Fibroblast of lung (primary cell): ENCODE data around the gene FOXK2. TPM values are rescaled to one million over a fixed set of nuclear protein-coding genes. Genes with fewer than 3 reads are reported as not detected.
"Not testable (repeated sequence)": the region's sequence is repeated elsewhere in the genome, so short reads cannot be mapped to it uniquely, and the experiment has no call there.

ENCODE experiments used
- DNase-seq, 2 donors: peaks; one replicate each; pipeline versions ENCODE4 v3.0.0 to v3.0.0-alpha.2; 2010; ENCODE audit warnings: low read depth in 2 of 2
- H2AFZ ChIP-seq: 2 replicates; pipeline ENCODE4 v1.5.1; 2012; ENCODE audit warnings: low read length, control low read depth, inconsistent platforms
- H3K27ac ChIP-seq: 2 replicates; pipeline ENCODE4 v1.5.1; 2011; ENCODE audit warnings: low read length, control low read depth; ENCODE audit not compliant: insufficient read depth
- H3K27me3 ChIP-seq: 2 replicates; pipeline ENCODE4 v1.5.1; 2011; ENCODE audit warnings: mild to moderate bottlenecking, low read length; ENCODE audit not compliant: control insufficient read depth, insufficient read depth
- H3K36me3 ChIP-seq: 2 replicates; pipeline ENCODE4 v1.5.1; 2011; ENCODE audit warnings: low read length; ENCODE audit not compliant: control insufficient read depth, insufficient read depth
- H3K4me1 ChIP-seq: 2 replicates; pipeline ENCODE4 v1.5.1; 2011; ENCODE audit warnings: low read length; ENCODE audit not compliant: control insufficient read depth, insufficient read depth; ENCODE audit errors: extremely low read depth
- H3K4me2 ChIP-seq: 2 replicates; pipeline ENCODE4 v1.5.1; 2011; ENCODE audit warnings: low read length, control low read depth; ENCODE audit not compliant: insufficient read depth; ENCODE audit errors: extremely low read depth
- H3K4me3 ChIP-seq, 4 experiments: fragments of 200-600 bp in 1 of 4; sonication (generic) in 1 of 4; replicated peaks in 1 of 4; 2 replicates each; pipeline ENCODE4 v1.5.1; 2011 to 2016; ENCODE audit warnings: low read length in 4 of 4, low read depth in 3 of 4, mild to moderate bottlenecking in 3 of 4, control low read depth in 2 of 4, inconsistent platforms in 1 of 4, mixed read lengths in 1 of 4; ENCODE audit not compliant: insufficient read depth in 1 of 4; ENCODE audit errors: control extremely low read depth in 1 of 4
- H3K79me2 ChIP-seq: 2 replicates; pipeline ENCODE4 v1.5.1; 2012; ENCODE audit warnings: mild to moderate bottlenecking, low read length, inconsistent platforms; ENCODE audit not compliant: control insufficient read depth, insufficient read depth
- H3K9ac ChIP-seq: 2 replicates; pipeline ENCODE4 v1.5.1; 2011; ENCODE audit warnings: mild to moderate bottlenecking, low read length, control low read depth; ENCODE audit not compliant: insufficient read depth
- H3K9me3 ChIP-seq: 2 replicates; pipeline ENCODE4 v1.5.1; 2012; ENCODE audit warnings: low read depth, low read length; ENCODE audit not compliant: control insufficient read depth, insufficient read depth
- H4K20me1 ChIP-seq: 2 replicates; pipeline ENCODE4 v1.5.1; 2011; ENCODE audit warnings: low read length; ENCODE audit not compliant: control insufficient read depth, insufficient read depth; ENCODE audit errors: extremely low read depth
- CTCF ChIP-seq, 2 donors: IDR thresholded peaks in 1 of 2; conservative IDR thresholded peaks in 1 of 2; 1 replicate in 1 of 2; 2 replicates in 1 of 2; pipeline ENCODE4 v1.5.1; 2011 to 2012; ENCODE audit warnings: low read length in 2 of 2, control low read depth in 1 of 2, inconsistent platforms in 1 of 2, low read depth in 1 of 2, mild to moderate bottlenecking in 1 of 2
- EZH2 ChIP-seq: IDR thresholded peaks from 2 replicates; pipeline ENCODE4 v1.5.1; 2012; ENCODE audit warnings: low read length, control low read depth, mild to moderate bottlenecking; ENCODE audit errors: missing control alignments
- polyA plus RNA-seq, 2 donors: library from polyadenylated mRNA; depleted of rRNA in 1 of 2; stranded (reverse) in 1 of 2; unstranded in 1 of 2; fragments of >200 nt; gene quantifications; 2 replicates each; pipeline ENCODE4 v1.2.1, GENCODE V29; 2011 to 2012; ENCODE audit warnings: missing spikeins in 1 of 2
- total RNA-seq: library from RNA; depleted of rRNA; stranded (reverse); fragments of >200 nt; gene quantifications from 2 replicates; pipeline ENCODE4 v1.2.1, GENCODE V29; 2014

Gene FOXK2
- total and polyA plus RNA-seq, 2 donors (not counting 1 experiment from before 2014, with no cell fraction given): 23.5 to 33.2 TPM

DNA sequence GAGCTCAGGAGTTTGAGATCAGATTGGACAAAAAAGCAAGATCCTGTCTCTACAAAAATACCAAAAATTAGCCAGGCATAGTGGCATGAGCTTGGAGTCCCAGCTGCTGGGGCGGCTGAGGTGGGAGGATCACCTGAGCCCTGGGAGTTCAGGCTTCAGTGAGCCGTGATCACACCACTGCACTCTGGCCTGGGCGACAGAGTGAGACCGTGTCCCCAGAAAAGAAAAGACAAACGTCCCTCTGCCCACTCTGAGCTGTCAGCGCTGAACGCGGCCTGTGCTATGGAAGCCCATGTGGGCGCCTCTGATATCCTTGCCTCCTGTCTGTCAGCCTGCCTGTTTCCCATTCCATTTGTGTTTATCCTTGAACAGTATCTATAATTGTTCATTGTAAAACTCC, 50.7 kb downstream of the FOXK2 start:
- Histone ChIP-seq H3K4me1 (peaks cover 7% of the 10 kb centered on the region), H3K27ac (no peak overlapping the region), H4K20me1 (no peaks in the 10 kb centered on the region), H3K9ac (no peak overlapping the region), H3K4me2 (no peak overlapping the region), H3K27me3 (no peaks in the 10 kb centered on the region), H2AFZ (no peak overlapping the region), H3K36me3 (peaks cover 21% of the 10 kb centered on the region), H3K9me3 (no peaks in the 10 kb centered on the region), H3K4me3 (no peak overlapping the region), H3K79me2 (peaks cover 14% of the 10 kb centered on the region)
- no peak for DNase-seq
- no peak for TF ChIP-seq CTCF (conservative IDR thresholded peaks at IDR 0.05 in 1 of 2, IDR thresholded peaks at IDR 0.05 in 1 of 2; ENCODE audit: low read depth in 1 of 2, low read length in 2 of 2)
- TF ChIP-seq EZH2: no peak

GRCh38 chr17:82571855-82572254, 52.3 kb downstream of the FOXK2 start:
- Histone ChIP-seq H4K20me1 (no peaks in the 10 kb centered on the region), H3K4me1 (peaks cover 7% of the 10 kb centered on the region), H3K27ac (no peak overlapping the region), H3K4me3 (no peak overlapping the region), H3K79me2 (peaks cover 11% of the 10 kb centered on the region), H3K4me2 (no peak overlapping the region), H2AFZ (no peak overlapping the region), H3K9ac (no peak overlapping the region), H3K36me3 (peaks cover 19% of the 10 kb centered on the region), H3K27me3 (no peaks in the 10 kb centered on the region), H3K9me3 (no peaks in the 10 kb centered on the region)
- DNase-seq: no peak
- TF ChIP-seq EZH2 (no peak), CTCF (conservative IDR thresholded peaks at IDR 0.05 in 1 of 2, IDR thresholded peaks at IDR 0.05 in 1 of 2; ENCODE audit: low read depth in 1 of 2, low read length in 2 of 2) (no peak)

DNA sequence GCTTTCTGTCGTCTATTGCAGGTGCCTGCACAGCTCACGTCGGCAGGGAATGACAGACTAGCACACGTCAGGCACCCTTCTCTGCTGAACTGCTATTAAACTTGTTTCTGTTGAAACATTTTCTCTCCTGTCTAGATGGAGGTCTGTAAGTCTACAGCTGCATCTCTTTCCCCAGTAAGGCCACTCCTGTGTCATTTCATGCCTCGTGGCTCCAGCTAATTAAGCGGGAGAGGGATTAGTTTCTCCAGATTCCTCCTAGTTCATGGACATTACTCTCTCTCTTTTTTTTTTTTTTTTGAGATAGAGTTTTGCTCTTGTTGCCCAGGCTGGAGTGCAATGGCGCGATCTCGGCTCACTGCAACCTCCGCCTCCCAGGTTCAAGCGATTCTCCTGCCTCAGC, 54.5 kb downstream of the FOXK2 start:
- peaks cover 7% of the 10 kb centered on the region for H3K79me2 ChIP-seq
- TF ChIP-seq EZH2 (no peak), CTCF (conservative IDR thresholded peaks at IDR 0.05 in 1 of 2, IDR thresholded peaks at IDR 0.05 in 1 of 2; ENCODE audit: low read depth in 1 of 2, low read length in 2 of 2) (no peak)

GRCh38 chr17:82575581-82576221, 56.2 kb downstream of the FOXK2 start:
- H4K20me1 ChIP-seq: not testable (repeated sequence)

More for the DNA sequence above, 54.5 kb downstream of the FOXK2 start:
- Histone ChIP-seq H3K9ac (no peak overlapping the region), H3K27ac (no peak overlapping the region), H3K4me3 (no peak overlapping the region), H3K27me3 (no peaks in the 10 kb centered on the region), H2AFZ (no peak overlapping the region), H4K20me1 (no peaks in the 10 kb centered on the region), H3K9me3 (no peaks in the 10 kb centered on the region), H3K36me3 (peaks cover 16% of the 10 kb centered on the region), H3K4me2 (no peak overlapping the region), H3K4me1 (peaks cover 1% of the 10 kb centered on the region)
- DNase-seq: no peak

More at GRCh38 chr17:82575581-82576221, 56.2 kb downstream of the FOXK2 start:
- not testable (repeated sequence) for H2AFZ ChIP-seq, H3K4me1 ChIP-seq, H3K9ac ChIP-seq, DNase-seq, H3K27me3 ChIP-seq, H3K4me2 ChIP-seq, H3K79me2 ChIP-seq, H3K4me3 ChIP-seq, H3K27ac ChIP-seq, H3K9me3 ChIP-seq
- H3K36me3 ChIP-seq: peaks cover 14% of the 10 kb centered on the region
